Measurements from ENCODE around the gene C12orf76.
"Not testable (repeated sequence)": the region's sequence is repeated elsewhere in the genome, so short reads cannot be mapped to it uniquely, and the experiment has no call there.

C12orf76 gene

GRCh38 chr12:110048242-110049027, at the start of gene C12orf76:
TSS of gene C12orf76 (minus strand) at chr12:110048522. CDS start at chr12:110048495, 27 bp downstream.
- H3K36me3 Mint-ChIP-seq = no peaks in the 10 kb centered on the region
- H3K4me1 Mint-ChIP-seq = peaks cover 34% of the 10 kb centered on the region

GRCh38 chr12:110093631-110094311, 45.4 kb upstream of the C12orf76 start:
- Mint-ChIP-seq H3K27ac (no peak overlapping the region), H3K27me3 (no peaks in the 10 kb centered on the region), H3K36me3 (no peaks in the 10 kb centered on the region), H3K9me3 (no peaks in the 10 kb centered on the region), H3K4me3 (no peak overlapping the region), H3K4me1 (no peaks in the 10 kb centered on the region)

More at GRCh38 chr12:110048242-110049027, at the start of gene C12orf76:
- Mint-ChIP-seq H3K27me3 (no peaks in the 10 kb centered on the region), H3K4me3 (peak within 1 kb of the TSS; percentile 88), H3K9me3 (no peaks in the 10 kb centered on the region), H3K27ac (peak within 1 kb of the TSS; percentile 96)

- Mint-ChIP-seq H3K4me1 (no peaks in the 10 kb centered on the region), H3K27me3 (no peaks in the 10 kb centered on the region), H3K36me3 (no peaks in the 10 kb centered on the region), H3K27ac (no peak overlapping the region), H3K4me3 (no peak overlapping the region), H3K9me3 (no peaks in the 10 kb centered on the region)
Measured at GRCh38 chr12:110091136-110091711, 42.9 kb upstream of the C12orf76 start.

GRCh38 chr12:110090266-110091135, 42.2 kb upstream of the C12orf76 start:
- H3K4me3 Mint-ChIP-seq = no peak overlapping the region
- no peaks in the 10 kb centered on the region for H3K27me3 Mint-ChIP-seq
- no peak overlapping the region for H3K27ac Mint-ChIP-seq
- H3K9me3 Mint-ChIP-seq = no peaks in the 10 kb centered on the region
- no peaks in the 10 kb centered on the region for H3K4me1 Mint-ChIP-seq
- H3K36me3 Mint-ChIP-seq = no peaks in the 10 kb centered on the region

- Mint-ChIP-seq H3K27ac (no peak overlapping the region), H3K4me1 (no peaks in the 10 kb centered on the region), H3K36me3 (no peaks in the 10 kb centered on the region), H3K4me3 (no peak overlapping the region), H3K9me3 (no peaks in the 10 kb centered on the region), H3K27me3 (no peaks in the 10 kb centered on the region)
Measured at GRCh38 chr12:110088936-110089335, 40.6 kb upstream of the C12orf76 start.

- H3K9me3 Mint-ChIP-seq, H3K27ac Mint-ChIP-seq, H3K36me3 Mint-ChIP-seq, H3K27me3 Mint-ChIP-seq, H3K4me1 Mint-ChIP-seq, H3K4me3 Mint-ChIP-seq: not testable (repeated sequence)
Measured at GRCh38 chr12:110088216-110088615, 39.9 kb upstream of the C12orf76 start.

GRCh38 chr12:110084314-110085015, 36.1 kb upstream of the C12orf76 start:
- H3K4me1 Mint-ChIP-seq = peaks cover 11% of the 10 kb centered on the region
- peaks cover 2% of the 10 kb centered on the region for H3K36me3 Mint-ChIP-seq
- no peaks in the 10 kb centered on the region for H3K27me3 Mint-ChIP-seq
- H3K9me3 Mint-ChIP-seq = peaks cover 5% of the 10 kb centered on the region
- H3K27ac Mint-ChIP-seq = no peak overlapping the region
- H3K4me3 Mint-ChIP-seq = no peak overlapping the region

- no peak overlapping the region for H3K4me3 Mint-ChIP-seq
- peaks cover 2% of the 10 kb centered on the region for H3K36me3 Mint-ChIP-seq
- no peaks in the 10 kb centered on the region for H3K27me3 Mint-ChIP-seq
- peak overlapping the region; percentile 91 for H3K27ac Mint-ChIP-seq
- peaks cover 5% of the 10 kb centered on the region for H3K9me3 Mint-ChIP-seq
- peaks cover 26% of the 10 kb centered on the region for H3K4me1 Mint-ChIP-seq
Measured at GRCh38 chr12:110080410-110080809, 32.1 kb upstream of the C12orf76 start.

GRCh38 chr12:110079477-110080400, 31.4 kb upstream of the C12orf76 start:
- Mint-ChIP-seq H3K36me3 (peaks cover 2% of the 10 kb centered on the region), H3K27ac (peak overlapping the region; percentile 97), H3K4me1 (peaks cover 32% of the 10 kb centered on the region), H3K27me3 (no peaks in the 10 kb centered on the region), H3K9me3 (peaks cover 5% of the 10 kb centered on the region), H3K4me3 (peak overlapping the region; percentile 63)

GRCh38 chr12:110077800-110078199, 29.5 kb upstream of the C12orf76 start:
- H3K27me3 Mint-ChIP-seq = no peaks in the 10 kb centered on the region
- peaks cover 2% of the 10 kb centered on the region for H3K36me3 Mint-ChIP-seq
- no peak overlapping the region for H3K27ac Mint-ChIP-seq
- peaks cover 51% of the 10 kb centered on the region for H3K4me1 Mint-ChIP-seq
- H3K4me3 Mint-ChIP-seq = no peak overlapping the region
- peaks cover 5% of the 10 kb centered on the region for H3K9me3 Mint-ChIP-seq

GRCh38 chr12:110075880-110076279, 27.6 kb upstream of the C12orf76 start:
- Mint-ChIP-seq H3K36me3 (peaks cover 2% of the 10 kb centered on the region), H3K4me3 (no peak overlapping the region), H3K9me3 (peaks cover 5% of the 10 kb centered on the region), H3K27me3 (no peaks in the 10 kb centered on the region), H3K4me1 (peaks cover 63% of the 10 kb centered on the region), H3K27ac (no peak overlapping the region)

- H3K4me3 Mint-ChIP-seq = peak overlapping the region; percentile 15
- H3K4me1 Mint-ChIP-seq = peaks cover 48% of the 10 kb centered on the region
Measured at GRCh38 chr12:110074089-110074488, 25.8 kb upstream of the C12orf76 start.

GRCh38 chr12:110073049-110073831, 24.9 kb upstream of the C12orf76 start:
- Mint-ChIP-seq H3K4me1 (peaks cover 43% of the 10 kb centered on the region), H3K27ac (peak overlapping the region; percentile 69), H3K36me3 (no peaks in the 10 kb centered on the region), H3K9me3 (no peaks in the 10 kb centered on the region), H3K4me3 (peak overlapping the region; percentile 90), H3K27me3 (no peaks in the 10 kb centered on the region)

More at GRCh38 chr12:110074089-110074488, 25.8 kb upstream of the C12orf76 start:
- Mint-ChIP-seq H3K36me3 (no peaks in the 10 kb centered on the region), H3K27me3 (no peaks in the 10 kb centered on the region), H3K27ac (no peak overlapping the region), H3K9me3 (no peaks in the 10 kb centered on the region)
